NCI-H146 treated with DMSO at 0.1 percent for 48 hours (cell line): Measurements from ENCODE around the gene CNKSR1.
A peak's percentile ranks its signal among the peaks of the same experiment; 100 is the strongest.

Experiments used
- DNase-seq: peaks from one replicate; lab custom pipeline; 2025; ENCODE audit not compliant: unreplicated experiment; lab: John Stamatoyannopoulos, UW

Gene CNKSR1

GRCh38 chr1:26159743-26160039, 17.6 kb upstream of the CNKSR1 start:
- no peak for DNase-seq

GRCh38 chr1:26160527-26161414, 16.5 kb upstream of the CNKSR1 start:
- DNase-seq = no peak

GRCh38 chr1:26161415-26162219, 15.7 kb upstream of the CNKSR1 start:
- no peak for DNase-seq

GRCh38 chr1:26162220-26162709, 15.0 kb upstream of the CNKSR1 start:
- no peak for DNase-seq

- DNase-seq = no peak
Measured at GRCh38 chr1:26163684-26164035, 13.6 kb upstream of the CNKSR1 start.

GRCh38 chr1:26164036-26164860, 13.0 kb upstream of the CNKSR1 start:
- DNase-seq = no peak

GRCh38 chr1:26164861-26165842, 12.1 kb upstream of the CNKSR1 start:
- DNase-seq = no peak

GRCh38 chr1:26166719-26167281, 10.5 kb upstream of the CNKSR1 start:
- DNase-seq = no peak

GRCh38 chr1:26168410-26169197, 8.7 kb upstream of the CNKSR1 start, which contains the start of gene C1orf232:
TSS of gene C1orf232 (minus strand) at chr1:26168963. CDS start at chr1:26168499, 464 bp downstream.
- DNase-seq = no peak

- DNase-seq = no peak
Measured at GRCh38 chr1:26169198-26169554, 8.1 kb upstream of the CNKSR1 start.

- DNase-seq = peak; percentile 57
Measured at GRCh38 chr1:26169669-26170471, 7.4 kb upstream of the CNKSR1 start, which contains the start of gene ZNF593. TSS of gene ZNF593 (plus strand) at chr1:26169908. CDS start at chr1:26169984, 76 bp downstream.

GRCh38 chr1:26170472-26170821, 6.8 kb upstream of the CNKSR1 start:
- no peak for DNase-seq

- no peak for DNase-seq
Measured at GRCh38 chr1:26171084-26172072, 5.9 kb upstream of the CNKSR1 start, which contains the start of gene ZNF593OS. TSS of gene ZNF593OS (minus strand) at chr1:26171832. CDS start at chr1:26171661, 171 bp downstream.

- DNase-seq = no peak
Measured at GRCh38 chr1:26175346-26175745, 1.9 kb upstream of the CNKSR1 start.

- DNase-seq = no peak
Measured at GRCh38 chr1:26180010-26180506, 2.8 kb downstream of the CNKSR1 start.

- no peak for DNase-seq
Measured at GRCh38 chr1:26181586-26182382, 4.5 kb downstream of the CNKSR1 start.
